HG03571 (cell line): Measurements from ENCODE around the gene RPL31.

ENCODE experiments used
- ATAC-seq: cut with Tn5 transposase; IDR thresholded peaks from one replicate; pipeline ENCODE4 v1.9.1; 2021; ENCODE audit not compliant: unreplicated experiment

The RPL31 gene

GRCh38 chr2:101001691-101002561 is at the start of gene RPL31:
TSS of gene RPL31 (plus strand) at chr2:101002289. CDS start at chr2:101002702, 413 bp downstream.
- ATAC-seq = peak; percentile 96

DNA sequence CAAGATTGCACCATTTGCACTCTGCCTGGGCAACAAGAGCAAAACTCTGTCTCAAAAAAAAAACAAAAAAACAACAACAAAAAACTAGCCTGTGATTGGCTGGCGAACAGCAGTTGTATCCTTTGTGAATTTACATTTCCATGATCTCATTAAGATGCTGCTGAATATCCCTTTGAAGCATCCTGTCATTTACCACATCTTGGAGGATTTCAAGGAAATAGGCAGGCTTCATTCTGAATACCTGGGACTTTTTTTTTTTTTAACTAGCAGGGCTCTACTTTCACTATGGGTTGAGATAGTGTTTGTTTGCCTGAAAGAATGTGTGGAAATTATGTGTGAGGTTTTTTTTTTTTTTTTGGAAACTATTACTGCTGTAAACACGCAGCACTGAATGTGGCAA is 49.6 kb upstream of the RPL31 start:
- ATAC-seq = no peak

DNA sequence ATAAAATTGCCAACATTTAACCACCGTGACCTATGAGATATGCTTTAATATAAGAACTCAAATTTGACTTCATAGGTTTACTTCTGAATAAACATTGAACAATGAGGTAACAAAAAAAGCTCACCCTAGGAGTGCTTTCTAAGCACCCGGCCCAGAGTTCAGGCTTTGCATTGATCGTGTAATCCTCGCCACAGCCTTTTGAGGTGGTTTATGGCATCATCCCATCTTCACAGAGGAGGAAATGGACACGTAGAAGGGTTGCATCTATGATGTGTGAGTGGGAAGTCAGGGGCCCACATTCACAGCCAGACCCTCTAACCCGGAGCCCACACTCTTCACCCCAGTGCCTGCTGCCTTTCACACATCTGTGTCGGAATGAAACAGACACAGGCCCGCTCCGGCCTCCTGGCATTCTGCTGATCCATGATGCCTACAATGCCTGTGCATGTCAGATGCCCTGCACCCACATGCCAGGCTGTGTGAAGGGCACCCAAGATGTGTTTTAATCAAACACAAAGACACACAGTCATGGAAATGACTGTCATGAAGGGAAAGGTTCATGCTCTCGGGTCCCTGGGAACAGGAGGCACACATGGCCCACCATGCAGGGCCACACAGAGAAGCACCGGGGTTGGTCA is 48.6 kb upstream of the RPL31 start:
- ATAC-seq = no peak

GRCh38 chr2:100954044-100954420 is 48.1 kb upstream of the RPL31 start:
- ATAC-seq = no peak

DNA sequence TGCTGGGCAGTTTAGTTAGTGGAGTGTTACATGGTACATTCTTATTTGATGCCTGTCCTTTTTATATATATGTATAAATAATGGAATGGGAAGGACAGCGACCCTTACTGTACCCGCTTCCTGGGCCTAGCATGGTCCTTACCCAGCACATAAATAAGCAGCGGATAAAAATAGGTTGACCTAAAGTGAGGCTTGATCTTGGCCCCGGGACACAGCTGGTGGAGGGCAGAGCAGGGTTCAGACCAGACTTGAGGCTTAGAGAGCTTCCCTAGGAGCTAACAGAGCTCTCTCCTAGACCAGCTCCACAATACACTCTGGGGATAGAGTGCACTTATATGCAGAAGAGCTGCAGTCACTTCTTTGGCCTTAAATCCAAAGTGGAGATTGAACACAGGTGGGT is 46.9 kb upstream of the RPL31 start:
- no peak for ATAC-seq

GRCh38 chr2:100956081-100956480 is 46.0 kb upstream of the RPL31 start:
- no peak for ATAC-seq

DNA sequence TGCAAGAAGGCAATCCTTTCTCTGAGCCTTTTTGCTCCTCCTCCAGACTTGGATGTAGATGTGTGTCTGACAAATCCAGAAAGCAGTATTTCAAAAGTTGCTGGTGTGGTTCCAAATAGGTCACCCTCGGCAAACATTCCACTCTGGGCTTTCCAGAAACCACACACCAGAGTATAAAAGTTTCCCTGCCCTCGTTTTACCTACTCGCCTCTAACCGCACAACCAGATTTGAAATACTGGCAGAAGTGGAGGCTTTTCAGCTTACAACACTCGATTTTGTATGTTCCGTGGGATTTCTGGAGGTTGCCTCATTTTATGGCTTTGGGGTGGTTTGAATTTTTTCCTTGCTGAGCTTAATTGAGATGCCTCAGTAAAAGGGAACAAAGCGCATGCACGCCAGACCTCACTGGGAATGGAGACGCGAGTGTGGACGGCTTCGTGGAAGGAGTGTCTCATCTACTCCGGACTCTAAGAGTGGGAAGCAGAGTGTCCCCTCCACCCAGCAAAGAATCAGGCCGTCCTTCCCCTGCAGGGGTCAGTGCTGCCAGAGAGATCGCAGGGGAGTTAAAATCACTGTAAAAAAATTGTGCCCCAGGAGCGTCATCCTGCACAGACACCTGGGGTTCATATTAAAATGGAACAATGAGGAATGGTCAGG is 44.0 kb upstream of the RPL31 start:
- ATAC-seq = no peak

DNA sequence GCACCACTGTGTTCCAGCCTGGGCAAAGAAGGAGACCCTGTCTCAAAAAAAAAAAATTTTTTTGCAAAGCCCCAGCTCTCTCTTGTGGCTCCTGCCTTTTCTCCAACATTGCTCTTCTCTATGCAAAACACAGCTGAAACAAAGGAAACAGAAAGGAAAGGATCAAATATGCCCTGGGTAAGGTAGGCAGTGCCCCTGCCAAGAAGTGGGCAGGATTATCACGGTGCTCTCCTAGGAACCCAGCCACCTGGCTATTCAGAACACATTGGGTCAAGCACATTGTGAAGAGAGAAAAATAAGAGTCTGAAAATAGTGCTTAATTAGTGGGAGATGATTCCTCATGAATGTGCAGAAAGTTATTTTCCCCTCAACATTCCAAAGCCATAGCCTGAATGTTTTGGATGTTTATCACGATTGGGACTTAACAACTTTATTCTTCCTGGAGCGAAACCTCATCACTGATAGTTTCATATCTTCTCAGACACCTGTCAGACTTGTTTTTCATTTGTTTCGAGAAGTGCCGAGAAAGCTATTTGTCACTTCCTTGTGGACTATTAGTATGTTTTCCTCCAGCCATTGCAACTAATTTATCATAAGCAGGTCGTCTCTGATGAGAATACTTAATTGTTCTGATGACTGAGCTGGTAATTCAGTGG is 42.7 kb upstream of the RPL31 start:
- ATAC-seq = no peak

DNA sequence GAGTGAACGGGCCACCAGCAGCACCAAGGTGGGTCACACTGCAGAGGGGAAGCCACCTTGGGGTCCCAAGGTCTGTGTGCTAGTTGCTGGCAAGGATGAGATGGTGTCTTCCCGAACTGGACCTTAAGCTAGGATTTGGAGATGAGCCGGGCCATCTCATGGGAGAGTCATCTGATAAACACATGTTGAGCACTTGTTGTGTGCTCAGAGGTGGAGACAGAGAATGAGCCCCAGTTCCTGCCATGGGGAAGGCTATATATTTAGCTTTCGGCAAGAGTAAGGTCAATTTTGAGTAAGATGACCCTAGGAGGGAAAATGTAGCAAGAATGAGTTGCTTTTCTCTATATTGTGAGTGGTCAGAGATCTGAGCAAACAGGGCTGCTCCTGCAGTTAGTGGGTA is 41.4 kb upstream of the RPL31 start:
- ATAC-seq = no peak

- ATAC-seq = no peak
These were observed 39.6 kb upstream of the RPL31 start for GRCh38 chr2:100962366-100963025.

- no peak for ATAC-seq
These were observed 39.1 kb upstream of the RPL31 start for GRCh38 chr2:100963026-100963375.

- no peak for ATAC-seq
These were observed 37.9 kb upstream of the RPL31 start for GRCh38 chr2:100964222-100964621.

DNA sequence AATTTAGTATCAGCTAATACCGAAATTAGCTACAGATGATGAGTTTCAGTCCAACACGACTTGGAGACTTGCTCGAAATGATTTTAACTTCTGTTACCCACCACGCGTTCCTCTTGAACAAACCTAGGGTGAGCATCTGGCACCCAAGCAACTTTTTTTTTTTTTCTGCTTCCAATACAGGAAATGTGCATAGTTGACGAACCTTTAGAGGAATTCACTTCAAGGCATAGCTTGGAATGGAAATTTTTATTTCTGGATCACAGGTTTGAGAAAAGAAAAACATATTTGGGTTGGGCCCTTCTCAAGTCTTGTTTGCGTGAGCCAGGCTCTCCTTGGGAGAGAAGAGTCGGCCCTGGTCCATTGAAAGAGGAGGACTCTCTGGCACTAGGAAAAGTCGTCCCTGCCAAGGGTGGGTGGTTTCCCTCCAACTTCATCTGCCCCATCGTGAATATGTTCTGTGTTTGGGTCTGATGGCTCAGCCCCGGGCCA is 37.4 kb upstream of the RPL31 start:
- ATAC-seq = no peak

DNA sequence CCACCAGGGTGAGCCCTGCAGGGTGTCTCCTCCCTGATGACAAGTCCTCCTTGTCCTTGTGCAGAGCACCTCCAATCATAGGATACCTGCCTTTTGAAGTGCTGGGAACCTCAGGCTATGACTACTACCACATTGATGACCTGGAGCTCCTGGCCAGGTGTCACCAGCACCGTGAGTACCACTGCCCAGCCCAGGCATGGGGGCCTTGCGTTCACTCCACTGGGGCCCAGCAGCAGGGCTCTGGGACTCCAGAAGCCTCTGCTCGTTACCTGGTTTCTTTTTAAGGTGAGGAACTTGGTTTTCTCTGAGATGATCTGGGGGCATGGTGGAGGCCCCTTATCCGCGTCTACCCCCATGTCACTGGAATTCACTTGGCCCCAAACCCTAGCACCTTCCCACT is 36.5 kb upstream of the RPL31 start:
- ATAC-seq = no peak

GRCh38 chr2:100967716-100968115 is 34.4 kb upstream of the RPL31 start:
- ATAC-seq = no peak

- ATAC-seq = no peak
These were observed 33.6 kb upstream of the RPL31 start for GRCh38 chr2:100968146-100969145.

GRCh38 chr2:100969998-100970397 is 32.1 kb upstream of the RPL31 start:
- ATAC-seq = no peak

GRCh38 chr2:100971221-100971620 is 30.9 kb upstream of the RPL31 start:
- no peak for ATAC-seq

GRCh38 chr2:100972452-100972851 is 29.6 kb upstream of the RPL31 start:
- no peak for ATAC-seq
